Measurements from ENCODE around the gene MZT2B.
"Not testable (repeated sequence)": the region's sequence is repeated elsewhere in the genome, so short reads cannot be mapped to it uniquely, and the experiment has no call there.

MZT2B gene

GRCh38 chr2:130220505-130220904 lies 38.4 kb downstream of the MZT2B start:
- not testable (repeated sequence) for DNase-seq

GRCh38 chr2:130222523-130222922 lies 40.5 kb downstream of the MZT2B start:
- not testable (repeated sequence) for DNase-seq

DNA sequence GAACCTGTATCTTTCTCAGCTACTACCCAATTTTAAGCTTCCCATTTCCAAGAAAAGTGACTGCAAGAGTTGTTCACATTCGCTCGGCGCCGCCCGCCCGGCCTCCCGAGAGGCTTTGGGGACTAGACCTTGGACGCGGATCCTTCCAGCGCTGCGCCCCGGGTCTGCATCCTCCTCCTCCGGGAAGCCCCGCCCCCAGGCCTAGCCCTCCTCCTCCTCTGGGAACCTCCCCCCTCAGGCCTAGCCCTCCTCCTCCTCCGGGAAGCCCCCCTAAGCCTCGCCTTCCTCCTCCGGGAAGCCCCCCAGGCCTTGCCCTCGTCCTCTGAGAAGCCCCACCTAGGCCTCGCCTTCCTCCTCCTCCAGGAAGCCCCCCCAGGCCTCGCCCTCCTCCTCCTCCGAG lies 45.9 kb downstream of the MZT2B start:
- not testable (repeated sequence) for DNase-seq

DNA sequence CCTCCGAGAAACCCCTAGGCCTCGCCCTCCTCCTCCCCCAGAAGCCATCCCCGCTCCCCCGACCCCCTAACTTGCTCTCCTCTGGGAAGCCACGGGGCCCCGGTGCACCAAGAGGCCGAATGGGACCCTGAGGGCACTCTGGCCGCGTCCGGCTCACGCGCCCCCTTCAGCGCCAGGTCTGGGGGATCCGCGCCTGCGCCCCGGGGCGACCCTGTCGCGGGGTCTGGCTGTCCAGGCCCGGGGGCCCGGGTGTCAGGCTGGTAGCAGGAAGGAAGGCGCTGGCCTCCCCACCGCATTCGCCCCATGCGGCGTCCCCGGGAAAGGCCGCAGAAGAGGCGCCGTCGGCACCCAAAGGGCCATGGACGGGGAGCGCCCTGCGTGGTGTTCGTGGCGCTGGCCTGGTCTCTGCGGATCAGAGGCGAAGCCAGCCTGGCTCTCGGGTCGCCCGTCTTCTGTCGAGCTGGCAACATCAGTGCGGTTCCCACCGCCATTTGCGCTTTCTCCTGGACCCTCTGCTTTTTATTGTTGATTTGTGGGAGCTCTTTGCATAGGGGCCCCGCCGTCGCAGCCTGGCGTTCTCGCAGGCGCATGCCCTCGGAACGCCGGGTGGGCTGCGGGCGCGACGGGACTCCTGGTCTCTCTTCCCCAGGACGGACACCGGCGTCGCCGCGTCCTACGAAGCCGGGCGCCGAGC lies 46.6 kb downstream of the MZT2B start:
- DNase-seq, result not testable (repeated sequence)

DNA sequence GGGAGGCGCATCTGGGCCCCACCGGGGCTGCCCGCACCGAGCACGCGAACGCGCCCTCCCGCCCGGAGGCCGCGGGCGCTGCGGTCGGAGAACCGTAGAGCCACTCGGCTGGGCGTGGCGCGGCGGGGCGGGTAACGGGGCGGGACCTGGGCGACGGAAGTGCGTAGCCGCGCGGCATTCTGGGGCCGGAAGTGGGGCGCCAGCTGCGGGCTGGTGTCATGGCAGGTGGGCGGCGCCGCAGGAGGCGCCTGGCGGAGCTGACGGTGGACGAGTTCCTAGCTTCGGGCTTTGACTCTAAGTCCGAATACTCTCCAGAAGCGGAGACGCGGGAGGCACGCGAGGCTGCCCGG lies 47.1 kb downstream of the MZT2B start:
- DNase-seq, result not testable (repeated sequence)

DNA sequence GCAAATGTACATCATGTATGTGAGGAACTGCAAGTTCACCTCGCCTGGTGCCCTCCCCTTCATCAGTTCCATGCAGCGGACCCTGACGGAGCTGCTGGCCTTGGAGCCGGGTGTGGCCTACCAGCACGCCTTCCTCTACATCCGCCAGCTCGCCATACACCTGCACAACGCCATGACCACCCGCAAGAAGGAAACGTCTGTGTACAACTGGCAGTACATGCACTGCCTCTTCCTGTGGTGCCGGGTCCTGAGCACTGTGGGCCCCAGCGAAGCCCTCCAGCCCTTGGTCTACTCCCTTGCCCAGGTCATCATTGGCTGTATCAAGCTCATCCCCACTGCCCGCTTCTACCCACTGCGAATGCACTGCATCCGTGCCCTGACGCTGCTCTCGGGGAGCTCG lies 48.3 kb downstream of the MZT2B start:
- DNase-seq, result not testable (repeated sequence)

GRCh38 chr2:130230907-130231306 lies 48.8 kb downstream of the MZT2B start:
- not testable (repeated sequence) for DNase-seq

DNA sequence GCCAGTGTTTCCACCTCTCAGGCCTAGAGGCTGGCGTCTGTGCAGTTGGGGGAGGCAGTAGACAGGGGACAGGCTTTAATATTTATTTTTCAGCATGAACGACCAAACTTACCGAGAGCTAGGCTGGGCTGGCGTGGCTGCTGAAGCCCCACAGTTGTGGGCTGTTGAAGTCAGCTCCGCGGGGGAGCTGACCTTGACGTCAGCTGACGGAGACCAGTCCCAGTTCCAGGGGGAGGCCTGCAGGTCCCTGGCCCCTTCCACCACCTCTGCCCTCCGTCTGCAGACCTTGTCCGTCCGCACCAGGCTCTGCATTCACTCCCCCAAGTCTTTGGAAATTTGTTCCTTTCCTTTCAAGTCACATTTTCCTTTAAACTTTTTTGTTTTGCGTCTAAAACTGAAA lies 49.6 kb downstream of the MZT2B start:
- DNase-seq, result no peak

- DNase-seq, result not testable (repeated sequence)
Observed at GRCh38 chr2:130233066-130233465, 51.0 kb downstream of the MZT2B start.

- DNase-seq, result not testable (repeated sequence)
Observed at GRCh38 chr2:130239581-130239980, 57.5 kb downstream of the MZT2B start.
